Neural progenitor cell (in vitro differentiated cells): ENCODE data around the gene AXIN2. TPM values are rescaled to one million over a fixed set of nuclear protein-coding genes. Genes with fewer than 3 reads are reported as not detected.

Experiments used
- DNase-seq: peaks from one replicate; pipeline ENCODE4 v3.0.0-alpha.2; 2016; ENCODE audit warnings: low spot score
- H2AFZ ChIP-seq: fragments of 200-600 bp; sonication (generic); replicated peaks from 2 replicates; pipeline ENCODE4 v1.6.1; 2016; ENCODE audit warnings: antibody characterized with exemption
- H3F3A ChIP-seq: fragments of 200-600 bp; sonication (generic); 2 replicates; pipeline ENCODE4 v1.6.1; 2016; ENCODE audit warnings: antibody characterized with exemption, low read depth
- H3K27ac ChIP-seq: fragments of 200-600 bp; sonication (generic); 2 replicates; pipeline ENCODE4 v1.5.1; 2016; ENCODE audit warnings: mild to moderate bottlenecking
- H3K27me3 ChIP-seq: fragments of 200-600 bp; sonication (generic); 2 replicates; pipeline ENCODE4 v1.6.1; 2016; ENCODE audit warnings: mild to moderate bottlenecking, moderate library complexity
- H3K36me3 ChIP-seq: fragments of 200-600 bp; sonication (generic); 2 replicates; pipeline ENCODE4 v1.5.1; 2016
- H3K4me1 ChIP-seq: fragments of 200-600 bp; sonication (generic); 2 replicates; pipeline ENCODE4 v1.6.1; 2016; ENCODE audit warnings: mixed run types
- H3K4me2 ChIP-seq: fragments of 200-600 bp; sonication (generic); 2 replicates; pipeline ENCODE4 v1.6.1; 2016
- H3K4me3 ChIP-seq: fragments of 200-600 bp; sonication (generic); 2 replicates; pipeline ENCODE4 v1.5.1; 2016
- H3K79me2 ChIP-seq: fragments of 200-600 bp; sonication (generic); 2 replicates; pipeline ENCODE4 v1.6.1; 2016; ENCODE audit warnings: low read depth
- H3K9ac ChIP-seq: fragments of 200-600 bp; sonication (generic); 2 replicates; pipeline ENCODE4 v1.6.1; 2016
- H3K9me3 ChIP-seq: fragments of 200-600 bp; sonication (generic); 2 replicates; pipeline ENCODE4 v1.5.1; 2016; ENCODE audit warnings: low read depth
- H4K20me1 ChIP-seq: fragments of 200-600 bp; sonication (generic); 2 replicates; pipeline ENCODE4 v1.6.1; 2016; ENCODE audit warnings: low read depth
- H3K27ac Mint-ChIP-seq: 3 replicates; pipeline ENCODE4 v1.8.0; 2021; ENCODE audit warnings: mixed read lengths
- H3K27me3 Mint-ChIP-seq: 2 replicates; pipeline ENCODE4 v1.8.0; 2022; ENCODE audit warnings: low read depth, mild to moderate bottlenecking, inconsistent platforms, moderate library complexity, mixed read lengths; ENCODE audit not compliant: insufficient read depth
- H3K36me3 Mint-ChIP-seq: 3 replicates; pipeline ENCODE4 v1.8.0; 2021; ENCODE audit warnings: mixed read lengths
- H3K4me1 Mint-ChIP-seq: 3 replicates; pipeline ENCODE4 v1.8.0; 2021; ENCODE audit warnings: mixed read lengths
- H3K4me3 Mint-ChIP-seq: 3 replicates; pipeline ENCODE4 v1.8.0; 2021; ENCODE audit warnings: mild to moderate bottlenecking, moderate library complexity, mixed read lengths
- H3K9me3 Mint-ChIP-seq: 3 replicates; pipeline ENCODE4 v1.8.0; 2020; ENCODE audit warnings: mixed read lengths
- EZH2 ChIP-seq: fragments of 200-600 bp; sonication (generic); IDR thresholded peaks from 2 replicates; pipeline ENCODE4 v1.6.1; 2017; ENCODE audit warnings: antibody characterized with exemption, mild to moderate bottlenecking, moderate library complexity
- EZH2phosphoT487 ChIP-seq: fragments of 200-600 bp; sonication (generic); IDR thresholded peaks from 2 replicates; pipeline ENCODE4 v1.6.1; 2017; ENCODE audit warnings: antibody characterized with exemption
- total RNA-seq: library from RNA; depleted of rRNA; stranded (reverse); fragments of >200 nt; gene quantifications from 2 replicates; pipeline ENCODE4 v1.2.3, GENCODE V29; 2015; ENCODE audit warnings: low replicate concordance
- TF ChIP-seq, protein P1 (sequence below): fragments of 200-600 bp; sonication (generic); IDR thresholded peaks from 2 replicates; pipeline ENCODE4 v1.5.1; 2017; ENCODE audit warnings: antibody characterized with exemption, mild to moderate bottlenecking

AXIN2 gene
- total RNA-seq, 1 donor from 2014 or later: 22.0 TPM

DNA sequence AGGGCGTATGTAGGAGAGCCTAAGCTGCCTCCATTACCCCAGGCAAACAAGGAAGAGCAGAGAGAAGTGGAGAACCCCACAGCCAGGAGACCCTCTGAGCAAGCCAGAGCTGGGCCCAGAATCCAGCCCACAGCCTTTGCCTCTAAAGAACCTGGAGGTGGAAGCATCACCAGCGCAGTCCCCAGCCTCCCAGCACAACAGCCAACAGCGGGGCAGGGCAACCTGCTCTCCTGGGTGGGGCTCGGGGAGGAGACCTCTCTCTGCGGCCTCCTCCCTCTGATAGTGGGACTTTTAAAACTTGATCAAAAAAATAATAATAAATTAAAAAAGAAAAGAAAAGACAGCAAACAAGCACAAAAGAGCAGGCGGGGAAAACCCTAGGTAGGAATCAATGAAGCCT, 45.9 kb downstream of the AXIN2 start:
- TF ChIP-seq EZH2: no peak
- TF ChIP-seq, protein P1, sequence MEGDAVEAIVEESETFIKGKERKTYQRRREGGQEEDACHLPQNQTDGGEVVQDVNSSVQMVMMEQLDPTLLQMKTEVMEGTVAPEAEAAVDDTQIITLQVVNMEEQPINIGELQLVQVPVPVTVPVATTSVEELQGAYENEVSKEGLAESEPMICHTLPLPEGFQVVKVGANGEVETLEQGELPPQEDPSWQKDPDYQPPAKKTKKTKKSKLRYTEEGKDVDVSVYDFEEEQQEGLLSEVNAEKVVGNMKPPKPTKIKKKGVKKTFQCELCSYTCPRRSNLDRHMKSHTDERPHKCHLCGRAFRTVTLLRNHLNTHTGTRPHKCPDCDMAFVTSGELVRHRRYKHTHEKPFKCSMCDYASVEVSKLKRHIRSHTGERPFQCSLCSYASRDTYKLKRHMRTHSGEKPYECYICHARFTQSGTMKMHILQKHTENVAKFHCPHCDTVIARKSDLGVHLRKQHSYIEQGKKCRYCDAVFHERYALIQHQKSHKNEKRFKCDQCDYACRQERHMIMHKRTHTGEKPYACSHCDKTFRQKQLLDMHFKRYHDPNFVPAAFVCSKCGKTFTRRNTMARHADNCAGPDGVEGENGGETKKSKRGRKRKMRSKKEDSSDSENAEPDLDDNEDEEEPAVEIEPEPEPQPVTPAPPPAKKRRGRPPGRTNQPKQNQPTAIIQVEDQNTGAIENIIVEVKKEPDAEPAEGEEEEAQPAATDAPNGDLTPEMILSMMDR: no peak
- no peak for TF ChIP-seq EZH2phosphoT487
- DNase-seq: no peak
- no peaks in the 10 kb centered on the region for H3K27me3 ChIP-seq
- no peaks in the 10 kb centered on the region for H3K36me3 Mint-ChIP-seq
- no peaks in the 10 kb centered on the region for H4K20me1 ChIP-seq
- no peak overlapping the region for H3K4me3 ChIP-seq
- H3K9me3 ChIP-seq: no peaks in the 10 kb centered on the region
- no peak overlapping the region for H3K9ac ChIP-seq
- H3K4me1 Mint-ChIP-seq: peaks cover 45% of the 10 kb centered on the region
- H3K27me3 Mint-ChIP-seq: peaks cover 20% of the 10 kb centered on the region
- peak overlapping the region; percentile 97 for H3K27ac Mint-ChIP-seq
- no peak overlapping the region for H3K27ac ChIP-seq
- peak overlapping the region; percentile 15 for H3K4me3 Mint-ChIP-seq
- H2AFZ ChIP-seq: peak overlapping the region; percentile 55
- no peaks in the 10 kb centered on the region for H3K36me3 ChIP-seq
- peaks cover 16% of the 10 kb centered on the region for H3K9me3 Mint-ChIP-seq
- H3K4me2 ChIP-seq: no peak overlapping the region
- H3K4me1 ChIP-seq: peaks cover 17% of the 10 kb centered on the region
- H3F3A ChIP-seq: no peaks in the 10 kb centered on the region
- H3K79me2 ChIP-seq: no peaks in the 10 kb centered on the region

DNA sequence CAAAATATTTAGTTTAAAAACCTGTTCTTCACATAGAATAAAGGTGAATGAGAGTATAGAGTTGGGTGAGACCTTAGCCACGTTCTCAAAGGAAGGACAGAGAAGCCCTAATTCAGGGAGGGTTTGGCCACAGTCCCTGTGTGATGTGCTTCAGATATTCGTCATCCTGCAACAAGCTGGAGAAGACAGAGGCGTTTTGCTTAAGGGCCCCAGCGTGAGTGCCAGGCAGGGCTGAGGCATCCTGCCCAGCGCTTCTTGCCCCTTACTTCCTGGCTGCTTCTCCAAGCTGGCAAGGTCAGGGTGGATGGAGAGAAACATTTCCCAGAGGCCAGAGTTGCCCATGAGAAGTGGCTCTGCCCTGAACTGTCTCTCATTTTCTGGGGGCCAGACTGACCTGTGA, 46.9 kb downstream of the AXIN2 start:
- Mint-ChIP-seq H3K4me3 (no peak overlapping the region), H3K4me1 (peaks cover 37% of the 10 kb centered on the region), H3K27ac (peak overlapping the region; percentile 97), H3K9me3 (peaks cover 22% of the 10 kb centered on the region), H3K36me3 (no peaks in the 10 kb centered on the region), H3K27me3 (peaks cover 20% of the 10 kb centered on the region)
- Histone ChIP-seq H4K20me1 (no peaks in the 10 kb centered on the region), H3K79me2 (no peaks in the 10 kb centered on the region), H3K4me1 (peaks cover 16% of the 10 kb centered on the region), H3K27ac (no peak overlapping the region), H3K9me3 (no peaks in the 10 kb centered on the region), H3F3A (no peaks in the 10 kb centered on the region), H3K4me3 (no peak overlapping the region), H3K4me2 (no peak overlapping the region), H3K27me3 (no peaks in the 10 kb centered on the region), H2AFZ (no peak overlapping the region), H3K9ac (no peak overlapping the region), H3K36me3 (no peaks in the 10 kb centered on the region)
- TF ChIP-seq, protein P1: no peak
- no peak for TF ChIP-seq EZH2phosphoT487
- TF ChIP-seq EZH2: no peak
- no peak for DNase-seq

DNA sequence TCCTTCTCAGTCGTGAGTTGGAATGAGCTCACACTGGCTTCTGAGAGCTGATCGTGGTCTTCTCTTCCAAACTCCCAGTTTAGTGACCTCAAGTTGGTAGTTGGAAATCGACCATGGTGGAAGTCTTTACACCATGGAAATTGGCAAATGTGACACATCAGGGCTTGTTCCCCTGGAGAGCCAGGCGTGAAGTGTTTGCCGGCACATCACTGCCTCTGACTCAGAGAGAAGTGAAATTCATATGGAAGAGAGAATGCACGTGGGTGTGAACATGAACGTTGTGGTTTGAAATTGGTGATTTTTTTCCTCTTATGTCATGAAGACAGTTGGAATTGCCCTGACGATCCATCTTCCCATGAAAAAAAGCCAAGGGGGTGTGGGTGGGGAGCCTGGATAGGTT, 47.4 kb downstream of the AXIN2 start:
- Histone ChIP-seq H3K4me1 (peaks cover 13% of the 10 kb centered on the region), H3K4me3 (no peak overlapping the region), H3K79me2 (no peaks in the 10 kb centered on the region), H3K27me3 (no peaks in the 10 kb centered on the region), H3F3A (no peaks in the 10 kb centered on the region), H3K9me3 (no peaks in the 10 kb centered on the region), H2AFZ (no peak overlapping the region), H3K27ac (no peak overlapping the region), H3K4me2 (no peak overlapping the region), H3K36me3 (no peaks in the 10 kb centered on the region), H4K20me1 (no peaks in the 10 kb centered on the region), H3K9ac (no peak overlapping the region)
- DNase-seq: no peak
- Mint-ChIP-seq H3K4me3 (peak overlapping the region; percentile 44), H3K27ac (peak overlapping the region; percentile 97), H3K9me3 (peaks cover 23% of the 10 kb centered on the region), H3K36me3 (no peaks in the 10 kb centered on the region), H3K27me3 (peaks cover 15% of the 10 kb centered on the region), H3K4me1 (peaks cover 33% of the 10 kb centered on the region)
- TF ChIP-seq EZH2 (no peak), EZH2phosphoT487 (no peak)
- TF ChIP-seq, protein P1: no peak
